Panc1 (cell line): ENCODE results near the gene FTO.

Experiments
- CTCF ChIP-seq: fragments of 450-650 bp; IDR thresholded peaks from 2 replicates; pipeline ENCODE4 v1.5.1; 2017; ENCODE audit warnings: mild to moderate bottlenecking
- POLR2AphosphoS5 ChIP-seq: IDR thresholded peaks from 2 replicates; pipeline ENCODE4 v1.6.1; 2012; ENCODE audit warnings: mild to moderate bottlenecking, low read depth, low read length, moderate library complexity
- SIN3A ChIP-seq: IDR thresholded peaks from 2 replicates; pipeline ENCODE4 v1.6.1; 2012; ENCODE audit warnings: low read depth, mild to moderate bottlenecking, low read length, moderate library complexity, borderline replicate concordance; ENCODE audit not compliant: insufficient read depth
- TCF7L2 ChIP-seq: IDR thresholded peaks from 2 replicates; pipeline ENCODE4 v1.6.1; 2011; ENCODE audit warnings: mild to moderate bottlenecking, low read depth, low read length, inconsistent platforms

GRCh38 chr16:53839150-53839549, 135.2 kb downstream of the FTO start:
- TF ChIP-seq CTCF = no peak
- TF ChIP-seq POLR2AphosphoS5 = no peak
- no peak for TF ChIP-seq SIN3A
- TF ChIP-seq TCF7L2 = no peak
